NCI-H1092 treated with DMSO at 0.1 percent for 48 hours (cell line): ENCODE measurements around the gene BTBD2.
A peak's percentile ranks its signal among the peaks of the same experiment; 100 is the strongest.
"Not testable (repeated sequence)": the region's sequence is repeated elsewhere in the genome, so short reads cannot be mapped to it uniquely, and the experiment has no call there.

Experiments used
- DNase-seq: peaks from one replicate; lab custom pipeline; 2025; lab: John Stamatoyannopoulos, UW

Gene BTBD2

GRCh38 chr19:2039959-2040646 lies 24.6 kb upstream of the BTBD2 start:
- DNase-seq, result no peak

DNA sequence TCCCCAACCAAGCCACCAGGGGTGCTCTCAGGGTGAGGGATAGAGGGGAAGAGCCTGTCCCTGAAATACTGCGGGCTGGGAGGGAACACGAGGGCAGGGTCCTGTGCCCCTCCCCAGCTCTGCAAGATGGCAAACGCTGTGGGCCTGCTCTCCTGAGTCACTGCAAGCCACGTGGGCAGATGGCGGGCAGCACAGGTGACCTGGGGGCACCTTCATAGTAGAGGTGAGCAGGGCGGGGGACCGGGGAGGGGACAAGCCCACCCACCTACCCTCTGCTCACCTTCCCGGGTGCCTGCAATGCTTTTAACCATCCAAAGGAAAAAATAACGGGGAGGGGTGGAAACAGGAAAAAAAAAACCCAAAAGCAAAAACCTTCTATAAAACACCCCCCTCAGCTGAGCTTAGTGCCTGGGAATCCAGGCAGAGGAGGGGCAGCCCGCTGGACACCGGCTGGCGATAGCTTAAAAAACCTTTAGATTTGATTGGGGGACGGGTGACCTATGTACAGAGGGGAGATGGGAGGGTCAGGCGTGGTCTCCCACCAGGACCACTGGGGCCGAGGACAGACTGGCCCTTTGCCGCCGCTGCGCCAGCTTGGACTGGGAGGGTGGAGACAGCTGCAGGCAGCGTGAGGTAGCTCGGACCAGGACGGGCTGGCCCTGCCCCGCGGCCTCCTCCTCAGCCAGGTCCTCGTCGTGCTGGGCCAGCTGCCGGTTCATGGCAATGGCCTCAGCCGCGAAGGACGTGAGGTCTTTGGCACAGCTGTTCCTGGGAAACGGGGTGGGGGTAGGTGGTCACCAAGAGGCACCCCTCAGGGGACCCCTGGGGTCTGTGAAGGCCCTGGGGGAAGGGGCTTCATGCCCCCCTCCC lies 23.8 kb upstream of the BTBD2 start:
- DNase-seq, result no peak

- DNase-seq, result no peak
Observed at GRCh38 chr19:2038284-2039088, 23.0 kb upstream of the BTBD2 start.

DNA sequence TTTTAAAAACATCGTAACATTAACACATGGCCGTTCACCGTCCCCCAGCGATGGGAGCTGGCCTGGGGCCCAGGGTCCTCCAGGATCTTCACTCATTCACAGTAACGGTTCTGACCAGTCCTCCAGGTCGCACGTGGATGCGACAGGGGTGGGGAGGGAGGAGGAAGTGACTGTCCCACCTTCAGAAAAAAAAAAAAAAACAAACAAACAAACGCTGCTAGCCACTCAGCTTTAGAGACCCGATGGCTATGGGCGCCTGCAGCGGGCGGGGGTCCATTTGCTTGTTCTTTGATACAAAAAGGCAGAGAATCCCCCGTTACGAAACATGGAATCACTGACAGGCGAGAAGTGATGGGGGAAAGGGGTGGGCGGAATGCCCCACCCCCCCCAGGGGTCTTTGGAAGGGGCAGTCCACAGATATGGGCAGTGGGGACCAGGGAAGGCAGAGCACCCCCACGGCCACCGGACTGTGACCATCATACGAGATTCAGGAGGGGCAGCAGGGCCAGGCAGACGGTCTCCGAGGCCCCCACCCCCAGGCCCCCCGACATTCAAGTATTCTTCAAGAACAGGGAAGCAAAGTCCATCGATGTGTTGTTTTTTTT lies 22.2 kb upstream of the BTBD2 start:
- DNase-seq, result no peak

DNA sequence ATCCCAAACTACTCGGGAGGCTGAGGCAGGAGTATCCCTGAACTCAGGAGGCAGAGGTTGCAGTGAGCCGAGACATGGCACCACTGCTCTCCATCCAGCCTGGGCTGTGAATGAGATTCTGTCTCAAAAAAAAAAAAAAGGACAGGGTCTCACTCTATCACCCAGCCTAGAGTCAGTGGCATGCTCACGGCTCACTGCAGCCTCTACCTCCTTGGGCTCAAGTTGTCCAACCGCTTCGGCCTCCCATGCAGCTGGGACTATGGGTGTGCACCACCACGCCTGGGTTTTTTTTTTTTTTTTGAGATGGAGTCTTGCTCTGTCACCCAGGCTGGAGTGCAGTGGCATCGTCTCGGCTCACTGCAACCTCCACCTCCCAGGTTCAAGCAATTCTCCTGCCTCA lies 20.9 kb upstream of the BTBD2 start:
- no peak for DNase-seq

DNA sequence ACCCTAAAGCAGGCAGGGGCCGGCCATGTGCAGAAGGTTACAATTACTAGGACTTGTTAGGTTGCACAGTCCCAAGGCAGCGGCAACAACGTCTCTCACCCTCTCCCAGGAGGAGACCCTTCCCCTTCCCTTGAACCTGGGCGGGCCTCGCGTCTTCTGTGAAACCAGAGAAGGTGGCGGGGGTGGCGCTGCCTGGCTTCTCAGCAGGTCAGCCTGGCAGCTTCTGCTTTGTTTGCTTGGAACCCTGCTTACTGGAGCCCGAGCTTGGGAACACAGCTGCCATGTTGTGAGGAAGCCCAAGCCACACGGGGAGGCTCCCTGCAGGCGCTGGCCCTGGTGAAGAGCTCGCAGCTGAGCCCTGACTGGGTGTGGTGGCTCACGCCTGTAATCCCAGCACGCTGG lies 20.1 kb upstream of the BTBD2 start:
- DNase-seq, result no peak

GRCh38 chr19:2034729-2035589 lies 19.4 kb upstream of the BTBD2 start:
- no peak for DNase-seq

DNA sequence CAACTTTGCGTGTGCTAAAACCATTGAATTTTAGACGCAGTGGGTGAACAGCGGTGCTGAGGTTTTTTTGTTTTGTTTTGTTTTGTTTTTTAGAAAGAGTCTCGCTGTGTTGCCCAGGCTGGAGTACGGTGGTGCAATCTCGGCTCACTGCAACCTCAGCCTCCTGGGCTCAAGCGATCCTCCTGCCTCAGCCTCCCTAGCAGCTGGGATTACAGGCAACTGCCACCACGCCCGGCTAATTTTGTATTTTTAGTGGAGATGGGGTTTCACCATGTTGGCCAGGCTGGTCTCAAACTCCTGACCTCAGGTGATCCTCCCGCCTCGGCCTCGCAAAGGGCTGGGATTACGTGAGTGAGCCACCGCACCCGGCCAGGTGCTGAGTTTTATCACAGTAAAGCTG lies 18.7 kb upstream of the BTBD2 start:
- DNase-seq, result not testable (repeated sequence)

DNA sequence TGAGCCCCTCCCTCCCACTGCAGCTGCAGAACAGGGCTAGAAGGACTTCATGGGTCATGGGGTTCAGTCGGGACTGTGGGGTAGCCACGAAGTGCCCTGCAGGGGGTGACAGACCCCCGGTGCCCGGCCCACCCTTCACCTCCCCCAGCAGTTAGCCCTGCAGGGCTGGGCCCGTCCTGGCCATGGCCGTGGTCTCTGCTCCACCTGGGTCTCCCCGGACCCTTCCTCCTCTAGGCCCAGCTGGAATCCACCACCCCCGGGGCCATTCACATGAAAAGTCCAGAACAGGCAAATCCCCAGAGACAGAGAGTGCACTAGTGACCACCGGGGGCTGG lies 18.3 kb upstream of the BTBD2 start:
- no peak for DNase-seq

- no peak for DNase-seq
Observed at GRCh38 chr19:2033115-2033824, 17.8 kb upstream of the BTBD2 start.

- peak; percentile 81 for DNase-seq
Observed at GRCh38 chr19:2032296-2032941, 16.9 kb upstream of the BTBD2 start.

DNA sequence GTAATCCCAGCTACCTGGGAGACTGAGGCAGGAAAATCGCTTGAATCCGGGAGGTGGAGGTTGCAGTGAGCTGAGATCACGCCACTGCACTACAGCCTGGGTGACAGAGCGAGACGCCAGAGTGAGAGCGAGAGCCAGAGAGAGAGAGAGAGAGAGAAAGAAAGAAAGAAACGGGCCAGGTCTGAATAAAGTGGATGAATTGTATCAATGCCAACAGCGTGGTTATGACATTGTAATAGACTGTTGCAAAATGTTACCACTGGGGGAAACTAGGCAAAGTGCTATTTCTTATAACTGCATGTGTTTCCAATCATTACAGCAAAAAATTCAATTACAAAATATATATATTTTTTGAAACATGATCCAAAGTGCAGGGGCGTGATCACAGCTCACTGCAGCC lies 11.8 kb upstream of the BTBD2 start:
- DNase-seq, result no peak

DNA sequence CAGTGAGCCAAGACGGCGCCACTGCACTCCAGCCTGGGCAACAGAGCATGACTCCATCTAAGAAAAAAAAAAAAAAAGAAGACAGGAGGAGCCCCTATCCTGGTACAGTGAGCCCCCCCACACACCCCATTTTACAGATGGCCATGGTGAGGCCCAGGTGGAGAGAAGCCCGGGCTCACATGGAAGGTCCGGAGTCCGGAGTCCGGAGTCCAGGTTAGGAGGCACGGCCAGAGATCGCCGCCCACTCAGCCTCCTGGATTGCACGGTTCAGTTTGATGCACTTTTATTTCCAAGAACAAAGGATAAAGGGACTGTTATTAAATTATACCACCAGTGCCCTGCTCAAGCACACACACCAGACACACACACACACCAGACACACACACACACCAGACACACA lies 11.3 kb upstream of the BTBD2 start:
- no peak for DNase-seq

GRCh38 chr19:2022289-2022688 lies 6.8 kb upstream of the BTBD2 start:
- no peak for DNase-seq

DNA sequence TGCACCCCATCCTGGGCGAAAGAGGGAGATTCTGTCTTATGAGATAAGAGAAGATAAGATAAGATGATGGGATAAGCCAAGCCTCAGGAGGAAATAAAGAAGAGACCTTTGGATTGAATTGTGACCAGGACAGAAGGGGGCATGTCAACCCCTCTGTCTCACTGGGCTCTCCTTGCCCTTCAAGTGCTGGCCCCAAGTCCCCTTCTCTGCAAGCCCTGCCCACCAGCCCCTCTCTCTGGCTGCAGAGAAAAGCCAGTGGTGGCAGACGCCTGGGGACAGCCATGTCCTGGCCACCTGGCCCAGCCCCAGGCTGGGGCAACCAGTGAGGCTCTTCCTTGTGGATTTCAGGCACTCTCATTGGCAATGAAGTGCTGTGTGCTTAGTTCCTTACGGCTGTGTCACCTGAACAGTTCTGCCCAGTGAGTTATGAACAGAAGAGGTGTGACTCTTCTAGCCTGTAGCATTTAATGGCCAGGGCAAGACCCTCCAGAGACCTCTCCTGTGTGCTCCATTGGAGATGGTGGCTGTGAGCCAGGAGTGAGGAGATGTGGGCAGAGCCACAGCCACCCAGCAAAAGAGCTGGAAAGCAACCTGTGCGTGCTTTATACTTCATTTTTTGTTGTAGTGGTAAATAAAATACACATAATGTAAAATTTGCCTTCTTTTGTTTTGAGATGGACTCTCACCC lies 6.1 kb upstream of the BTBD2 start:
- DNase-seq, result no peak

GRCh38 chr19:2018752-2019151 lies 3.2 kb upstream of the BTBD2 start:
- DNase-seq, result no peak

DNA sequence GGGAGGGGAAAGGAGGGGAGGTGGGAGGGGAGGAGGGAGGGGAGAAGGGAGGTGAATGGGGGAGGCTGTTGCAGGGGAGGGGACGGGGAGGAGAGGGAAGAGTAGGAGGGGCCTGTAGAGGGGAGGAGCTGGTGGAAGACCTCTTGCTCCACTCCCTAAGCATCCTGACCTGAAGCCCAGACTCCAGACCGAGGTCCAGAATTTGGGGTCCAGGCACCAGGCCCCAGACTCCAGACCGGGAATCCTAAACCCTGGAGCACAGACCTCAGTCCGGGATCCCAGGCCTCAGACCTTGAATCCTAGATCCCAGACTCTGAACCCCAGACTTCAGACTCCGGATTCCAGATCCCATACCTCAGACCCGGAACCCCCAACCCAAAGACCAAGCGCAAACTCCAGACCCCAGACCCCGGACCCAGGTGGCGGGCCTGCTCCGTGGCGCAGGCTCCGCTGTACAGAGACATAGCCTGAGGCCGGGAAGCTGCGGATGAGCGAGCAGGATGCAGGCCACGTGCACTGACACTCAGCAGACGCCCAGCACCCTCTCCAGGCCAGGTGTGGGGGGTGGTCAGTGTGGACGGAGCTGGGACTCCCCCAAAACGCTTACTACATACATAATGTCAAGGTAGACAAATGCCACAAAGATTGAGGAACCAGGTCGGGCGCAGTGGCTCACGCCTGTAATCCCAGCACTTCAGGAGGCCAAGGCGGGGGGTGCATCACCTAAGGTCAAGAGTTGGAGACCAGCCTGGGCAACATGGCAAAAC lies 710 bp upstream of the BTBD2 start:
- peak; percentile 51 for DNase-seq

GRCh38 chr19:2014731-2015607 lies 545 bp downstream of the BTBD2 start:
- no peak for DNase-seq
